ENCODE data around the gene SHC3. TPM values are rescaled to one million over a fixed set of nuclear protein-coding genes. Genes with fewer than 3 reads are reported as not detected.
A peak's percentile ranks its signal among the peaks of the same experiment; 100 is the strongest.

Gene SHC3
- total RNA-seq, 1 experiment from 2014 or later = 0.03 TPM

- DNase-seq (ENCODE audit: low read depth, low spot score) = no peak
- in situ Hi-C loops (cut with HindIII; ENCODE audit: low pct_unique_long_range_greater_than_20kb, low sequenced_read_pairs) = no loop called here
Observed at GRCh38 chr9:89052470-89053097, 126.0 kb downstream of the SHC3 start.

- in situ Hi-C loops (cut with HindIII; ENCODE audit: low pct_unique_long_range_greater_than_20kb, low sequenced_read_pairs) = no loop called here
- no peak for DNase-seq (ENCODE audit: low read depth, low spot score)
Observed at GRCh38 chr9:89051421-89052025, 127.1 kb downstream of the SHC3 start.

- in situ Hi-C loops (cut with HindIII; ENCODE audit: low pct_unique_long_range_greater_than_20kb, low sequenced_read_pairs) = no loop called here
Observed at GRCh38 chr9:89049646-89050045, 129.0 kb downstream of the SHC3 start.

GRCh38 chr9:89048616-89049015 is 130.0 kb downstream of the SHC3 start:
- no peak for DNase-seq (ENCODE audit: low read depth, low spot score)
- in situ Hi-C loops (cut with HindIII; ENCODE audit: low pct_unique_long_range_greater_than_20kb, low sequenced_read_pairs) = no loop called here

More at GRCh38 chr9:89049646-89050045, 129.0 kb downstream of the SHC3 start:
- no peak for DNase-seq (ENCODE audit: low read depth, low spot score)

- no peak for DNase-seq (ENCODE audit: low read depth, low spot score)
- in situ Hi-C loops (cut with HindIII; ENCODE audit: low pct_unique_long_range_greater_than_20kb, low sequenced_read_pairs) = no loop called here
Observed at GRCh38 chr9:89047667-89048066, 131.0 kb downstream of the SHC3 start.

- DNase-seq (ENCODE audit: low read depth, low spot score) = no peak
- in situ Hi-C loops (cut with HindIII; ENCODE audit: low pct_unique_long_range_greater_than_20kb, low sequenced_read_pairs) = no loop called here
Observed at GRCh38 chr9:89046832-89047231, 131.8 kb downstream of the SHC3 start.

GRCh38 chr9:89044881-89045280 is 133.7 kb downstream of the SHC3 start:
- no peak for DNase-seq (ENCODE audit: low read depth, low spot score)
- in situ Hi-C loops (cut with HindIII; ENCODE audit: low pct_unique_long_range_greater_than_20kb, low sequenced_read_pairs) = no loop called here

- no peak for DNase-seq (ENCODE audit: low read depth, low spot score)
- in situ Hi-C loops (cut with HindIII; ENCODE audit: low pct_unique_long_range_greater_than_20kb, low sequenced_read_pairs) = no loop called here
Observed at GRCh38 chr9:89044104-89044503, 134.5 kb downstream of the SHC3 start.

- in situ Hi-C loops (cut with HindIII; ENCODE audit: low pct_unique_long_range_greater_than_20kb, low sequenced_read_pairs) = no loop called here
- DNase-seq (ENCODE audit: low read depth, low spot score) = no peak
Observed at GRCh38 chr9:89042984-89043383, 135.6 kb downstream of the SHC3 start.

GRCh38 chr9:89039664-89040063 is 139.0 kb downstream of the SHC3 start:
- in situ Hi-C loops (cut with HindIII; ENCODE audit: low pct_unique_long_range_greater_than_20kb, low sequenced_read_pairs) = no loop called here

GRCh38 chr9:89039104-89039465 is 139.5 kb downstream of the SHC3 start:
- no peak for DNase-seq (ENCODE audit: low read depth, low spot score)
- in situ Hi-C loops (cut with HindIII; ENCODE audit: low pct_unique_long_range_greater_than_20kb, low sequenced_read_pairs) = no loop called here

More at GRCh38 chr9:89039664-89040063, 139.0 kb downstream of the SHC3 start:
- DNase-seq (ENCODE audit: low read depth, low spot score) = no peak

- DNase-seq (ENCODE audit: low read depth, low spot score) = peak; percentile 40
- in situ Hi-C loops (cut with HindIII; ENCODE audit: low pct_unique_long_range_greater_than_20kb, low sequenced_read_pairs) = no loop called here
Observed at GRCh38 chr9:89038382-89039103, 140.1 kb downstream of the SHC3 start.

GRCh38 chr9:89037891-89038290 is 140.7 kb downstream of the SHC3 start:
- DNase-seq (ENCODE audit: low read depth, low spot score) = no peak
- in situ Hi-C loops (cut with HindIII; ENCODE audit: low pct_unique_long_range_greater_than_20kb, low sequenced_read_pairs) = no loop called here

- in situ Hi-C loops (cut with HindIII; ENCODE audit: low pct_unique_long_range_greater_than_20kb, low sequenced_read_pairs) = no loop called here
- DNase-seq (ENCODE audit: low read depth, low spot score) = no peak
Observed at GRCh38 chr9:89037346-89037745, 141.3 kb downstream of the SHC3 start.

GRCh38 chr9:89036891-89037290 is 141.7 kb downstream of the SHC3 start:
- in situ Hi-C loops (cut with HindIII; ENCODE audit: low pct_unique_long_range_greater_than_20kb, low sequenced_read_pairs) = no loop called here
- no peak for DNase-seq (ENCODE audit: low read depth, low spot score)

- no peak for DNase-seq (ENCODE audit: low read depth, low spot score)
- in situ Hi-C loops (cut with HindIII; ENCODE audit: low pct_unique_long_range_greater_than_20kb, low sequenced_read_pairs) = no loop called here
Observed at GRCh38 chr9:89036383-89036782, 142.2 kb downstream of the SHC3 start.

- no peak for DNase-seq (ENCODE audit: low read depth, low spot score)
- in situ Hi-C loops (cut with HindIII; ENCODE audit: low pct_unique_long_range_greater_than_20kb, low sequenced_read_pairs) = no loop called here
Observed at GRCh38 chr9:89032661-89033060, 146.0 kb downstream of the SHC3 start.

GRCh38 chr9:89032173-89032572 is 146.4 kb downstream of the SHC3 start:
- DNase-seq (ENCODE audit: low read depth, low spot score) = no peak
- in situ Hi-C loops (cut with HindIII; ENCODE audit: low pct_unique_long_range_greater_than_20kb, low sequenced_read_pairs) = no loop called here

GRCh38 chr9:89029788-89030187 is 148.8 kb downstream of the SHC3 start:
- in situ Hi-C loops (cut with HindIII; ENCODE audit: low pct_unique_long_range_greater_than_20kb, low sequenced_read_pairs) = no loop called here
- no peak for DNase-seq (ENCODE audit: low read depth, low spot score)

All from SK-MEL-5 (cell line).